Activated B cell treated with CpG ODN at 0.5 μM for 24 hours (primary cell): Measurements from ENCODE around the gene RASL10A. TPM values are rescaled to one million over a fixed set of nuclear protein-coding genes. Genes with fewer than 3 reads are reported as not detected.

ENCODE experiments used
- ATAC-seq: fragments of 200-7000 bp; cut with Tn5 transposase; one replicate; pipeline ENCODE4 v1.10.0; 2021; ENCODE audit warnings: low read depth, mild to moderate bottlenecking, moderate library complexity
- CTCF ChIA-PET: fragments of 350-600 bp; sonication (Branson Sonifier 250); formaldehyde crosslinking; loops from one replicate; lab custom pipeline; 2021; ENCODE audit warnings: antibody characterized with exemption; lab: Charles Lee
- POLR2A ChIA-PET: fragments of 350-600 bp; sonication (Branson Sonifier 250); formaldehyde crosslinking; loops from one replicate; lab custom pipeline; 2021; ENCODE audit warnings: antibody characterized with exemption; lab: Charles Lee
- DNase-seq: peaks from one replicate; pipeline ENCODE4 v3.0.0; 2022
- H3K27ac Mint-ChIP-seq: one replicate; pipeline ENCODE4 v1.8.0; 2020; ENCODE audit warnings: mixed read lengths
- H3K27me3 Mint-ChIP-seq: one replicate; pipeline ENCODE4 v1.8.0; 2021; ENCODE audit warnings: mixed read lengths
- H3K36me3 Mint-ChIP-seq: one replicate; pipeline ENCODE4 v1.8.0; 2021; ENCODE audit warnings: low read depth, mixed read lengths
- H3K4me1 Mint-ChIP-seq: one replicate; pipeline ENCODE4 v1.8.0; 2021; ENCODE audit warnings: mixed read lengths
- H3K4me3 Mint-ChIP-seq: one replicate; pipeline ENCODE4 v1.8.0; 2020; ENCODE audit warnings: mild to moderate bottlenecking, mixed read lengths
- H3K9me3 Mint-ChIP-seq: one replicate; pipeline ENCODE4 v1.8.0; 2020; ENCODE audit warnings: mixed read lengths
- intact Hi-C: fragments of 100-400 bp; cut with micrococcal nuclease; formaldehyde crosslinking; loops from one replicate; pipeline ENCODE4 v1.15.1; 2024
- total RNA-seq: library from RNA; stranded (reverse); gene quantifications from 2 replicates; pipeline ENCODE4 v1.2.3, GENCODE V29; 2022
- TF ChIP-seq, protein P1 (sequence below): fragments of 200-600 bp; IDR thresholded peaks from one replicate; pipeline ENCODE4 v1.8.0; 2022; ENCODE audit warnings: antibody characterized with exemption, mild to moderate bottlenecking

RASL10A gene
- total RNA-seq, 1 donor from 2014 or later = 1.0 TPM

GRCh38 chr22:29300467-29300806 lies 15.1 kb downstream of the RASL10A start:
- Mint-ChIP-seq H3K27ac (no peak overlapping the region), H3K4me3 (no peak overlapping the region), H3K27me3 (peaks cover 5% of the 10 kb centered on the region), H3K9me3 (no peaks in the 10 kb centered on the region), H3K4me1 (peaks cover 2% of the 10 kb centered on the region), H3K36me3 (peaks cover 55% of the 10 kb centered on the region)
- TF ChIP-seq, protein P1, sequence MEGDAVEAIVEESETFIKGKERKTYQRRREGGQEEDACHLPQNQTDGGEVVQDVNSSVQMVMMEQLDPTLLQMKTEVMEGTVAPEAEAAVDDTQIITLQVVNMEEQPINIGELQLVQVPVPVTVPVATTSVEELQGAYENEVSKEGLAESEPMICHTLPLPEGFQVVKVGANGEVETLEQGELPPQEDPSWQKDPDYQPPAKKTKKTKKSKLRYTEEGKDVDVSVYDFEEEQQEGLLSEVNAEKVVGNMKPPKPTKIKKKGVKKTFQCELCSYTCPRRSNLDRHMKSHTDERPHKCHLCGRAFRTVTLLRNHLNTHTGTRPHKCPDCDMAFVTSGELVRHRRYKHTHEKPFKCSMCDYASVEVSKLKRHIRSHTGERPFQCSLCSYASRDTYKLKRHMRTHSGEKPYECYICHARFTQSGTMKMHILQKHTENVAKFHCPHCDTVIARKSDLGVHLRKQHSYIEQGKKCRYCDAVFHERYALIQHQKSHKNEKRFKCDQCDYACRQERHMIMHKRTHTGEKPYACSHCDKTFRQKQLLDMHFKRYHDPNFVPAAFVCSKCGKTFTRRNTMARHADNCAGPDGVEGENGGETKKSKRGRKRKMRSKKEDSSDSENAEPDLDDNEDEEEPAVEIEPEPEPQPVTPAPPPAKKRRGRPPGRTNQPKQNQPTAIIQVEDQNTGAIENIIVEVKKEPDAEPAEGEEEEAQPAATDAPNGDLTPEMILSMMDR = no peak
- DNase-seq (no peak), ATAC-seq (no peak)
- ChIA-PET CTCF (no interaction called here), POLR2A (no interaction called here)
- intact Hi-C loops = no loop called here

DNA sequence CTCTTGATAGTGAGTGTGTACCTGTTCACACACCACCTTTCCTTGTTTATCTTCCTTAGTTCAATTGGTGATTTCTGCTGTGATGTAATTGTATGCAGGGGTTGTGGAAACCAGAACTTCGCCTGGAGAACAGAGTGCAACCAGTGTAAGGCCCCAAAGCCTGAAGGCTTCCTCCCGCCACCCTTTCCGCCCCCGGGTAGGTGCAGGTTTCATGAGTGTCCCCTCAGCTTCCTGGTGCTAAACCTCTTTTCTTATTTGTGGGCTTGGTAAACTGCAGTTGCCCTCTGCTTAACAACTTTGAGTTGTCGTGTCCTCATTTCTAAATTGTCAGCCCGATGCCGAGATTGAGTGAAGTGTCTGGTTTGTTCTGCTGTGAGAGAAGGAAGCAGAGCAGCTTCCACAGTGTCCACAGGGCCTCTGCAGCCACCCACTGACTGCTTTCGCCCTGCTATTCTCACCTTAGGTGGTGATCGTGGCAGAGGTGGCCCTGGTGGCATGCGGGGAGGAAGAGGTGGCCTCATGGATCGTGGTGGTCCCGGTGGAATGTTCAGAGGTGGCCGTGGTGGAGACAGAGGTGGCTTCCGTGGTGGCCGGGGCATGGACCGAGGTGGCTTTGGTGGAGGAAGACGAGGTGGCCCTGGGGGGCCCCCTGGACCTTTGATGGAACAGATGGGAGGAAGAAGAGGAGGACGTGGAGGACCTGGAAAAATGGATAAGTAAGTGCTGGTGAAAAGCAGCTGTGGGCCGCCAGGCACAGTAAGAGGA lies 16.2 kb downstream of the RASL10A start:
- Mint-ChIP-seq H3K27ac (no peak overlapping the region), H3K36me3 (peaks cover 65% of the 10 kb centered on the region), H3K9me3 (no peaks in the 10 kb centered on the region), H3K4me1 (peaks cover 2% of the 10 kb centered on the region), H3K27me3 (no peaks in the 10 kb centered on the region), H3K4me3 (no peak overlapping the region)
- CTCF ChIA-PET = no interaction called here
- DNase-seq (no peak), ATAC-seq (no peak)
- TF ChIP-seq, protein P1 = no peak
- POLR2A ChIA-PET = no interaction called here
- intact Hi-C loops = no loop called here

GRCh38 chr22:29298641-29299040 lies 16.9 kb downstream of the RASL10A start:
- Mint-ChIP-seq H3K36me3 (peaks cover 71% of the 10 kb centered on the region), H3K4me3 (no peak overlapping the region), H3K9me3 (no peaks in the 10 kb centered on the region), H3K4me1 (peaks cover 2% of the 10 kb centered on the region), H3K27me3 (no peaks in the 10 kb centered on the region), H3K27ac (no peak overlapping the region)
- ChIA-PET CTCF (no interaction called here), POLR2A (interaction anchor here (0.6 kb wide), 1 partner anchor 14 kb away, joined by 3 read pairs; no protein-coding TSS in a partner anchor)
- intact Hi-C loops = no loop called here
- TF ChIP-seq, protein P1 = no peak
- ATAC-seq = no peak
- DNase-seq = no peak

- peaks cover 93% of the 10 kb centered on the region for H3K36me3 Mint-ChIP-seq
- CTCF ChIA-PET = no interaction called here
- no peak overlapping the region for H3K4me3 Mint-ChIP-seq
- no peaks in the 10 kb centered on the region for H3K4me1 Mint-ChIP-seq
- ATAC-seq (no peak), DNase-seq (no peak)
- H3K9me3 Mint-ChIP-seq = no peaks in the 10 kb centered on the region
- H3K27ac Mint-ChIP-seq = no peak overlapping the region
- intact Hi-C loops = no loop called here
- POLR2A ChIA-PET = no interaction called here
- TF ChIP-seq, protein P1 = no peak
- no peaks in the 10 kb centered on the region for H3K27me3 Mint-ChIP-seq
Measured at GRCh38 chr22:29292379-29292778, 23.1 kb downstream of the RASL10A start.

- TF ChIP-seq, protein P1 = no peak
- H3K4me1 Mint-ChIP-seq = no peaks in the 10 kb centered on the region
- H3K9me3 Mint-ChIP-seq = no peaks in the 10 kb centered on the region
- POLR2A ChIA-PET = no interaction called here
- H3K27me3 Mint-ChIP-seq = no peaks in the 10 kb centered on the region
- H3K36me3 Mint-ChIP-seq = peaks cover 93% of the 10 kb centered on the region
- ATAC-seq (no peak), DNase-seq (no peak)
- H3K27ac Mint-ChIP-seq = no peak overlapping the region
- no peak overlapping the region for H3K4me3 Mint-ChIP-seq
- CTCF ChIA-PET = no interaction called here
- intact Hi-C loops = no loop called here
Measured at GRCh38 chr22:29291215-29291614, 24.3 kb downstream of the RASL10A start.
